HepG2 (cell line): ENCODE data around the gene GCN1. TPM values are rescaled to one million over a fixed set of nuclear protein-coding genes. Genes with fewer than 3 reads are reported as not detected.

Experiments
- BRCA1 ChIP-seq: sonication (generic); formaldehyde crosslinking; IDR thresholded peaks from 2 replicates; pipeline ENCODE4 v1.4.0; 2020; ENCODE audit warnings: missing genetic modification reagents
- DPF2 ChIP-seq: sonication (generic); formaldehyde crosslinking; IDR thresholded peaks from 2 replicates; pipeline ENCODE4 v1.4.0; 2020; ENCODE audit warnings: mild to moderate bottlenecking, low read depth, missing genetic modification reagents, borderline replicate concordance
- FOXM1 ChIP-seq: sonication (generic); formaldehyde crosslinking; IDR thresholded peaks from 2 replicates; pipeline ENCODE4 v1.5.0; 2020; ENCODE audit warnings: missing genetic modification reagents
- GTF2F1 ChIP-seq: fragments of 150-350 bp; IDR thresholded peaks from 2 replicates; pipeline ENCODE4 v1.6.1; 2014; ENCODE audit warnings: low read length
- GTF3A ChIP-seq: sonication (generic); formaldehyde crosslinking; conservative IDR thresholded peaks from 2 replicates; pipeline ENCODE4 v1.4.0; 2020; ENCODE audit warnings: mild to moderate bottlenecking, missing genetic modification reagents
- IRX3 ChIP-seq: sonication (generic); formaldehyde crosslinking; IDR thresholded peaks from 2 replicates; pipeline ENCODE4 v1.8.1; 2023; ENCODE audit warnings: mild to moderate bottlenecking, low read depth, missing genetic modification reagents, borderline replicate concordance
- MBNL3 ChIP-seq: fragments of 250-450 bp; sonication (Bioruptor Pico); conservative IDR thresholded peaks from 2 replicates; pipeline ENCODE4 v1.8.0; 2022; ENCODE audit warnings: mild to moderate bottlenecking, inconsistent platforms
- NFIB ChIP-seq: sonication (generic); formaldehyde crosslinking; IDR thresholded peaks from 2 replicates; pipeline ENCODE4 v1.9.0; 2021; ENCODE audit warnings: missing genetic modification reagents, mild to moderate bottlenecking, borderline replicate concordance
- NONO ChIP-seq, 2 experiments: fragments of 450-650 bp in 1 of 2; sonication (generic) in 1 of 2; formaldehyde crosslinking in 1 of 2; IDR thresholded peaks in 1 of 2; conservative IDR thresholded peaks in 1 of 2; 2 replicates each; pipeline versions ENCODE4 v1.6.1 to v1.8.0; 2017 to 2022; ENCODE audit warnings: mild to moderate bottlenecking in 1 of 2, missing genetic modification reagents in 1 of 2, moderate library complexity in 1 of 2
- ONECUT2 ChIP-seq: sonication (generic); formaldehyde crosslinking; IDR thresholded peaks from 2 replicates; pipeline ENCODE4 v1.4.0; 2020; ENCODE audit warnings: missing genetic modification reagents
- RBAK ChIP-seq: sonication (generic); formaldehyde crosslinking; IDR thresholded peaks from 2 replicates; pipeline ENCODE4 v1.5.1; 2020; ENCODE audit warnings: mild to moderate bottlenecking, missing genetic modification reagents
- RFXAP ChIP-seq: sonication (generic); formaldehyde crosslinking; IDR thresholded peaks from 2 replicates; pipeline ENCODE4 v1.4.0; 2020; ENCODE audit warnings: missing genetic modification reagents, borderline replicate concordance
- SUZ12 ChIP-seq: fragments of 150-350 bp; IDR thresholded peaks from 2 replicates; pipeline ENCODE4 v1.6.1; 2014; ENCODE audit warnings: low read depth, low read length
- ZMYM2 ChIP-seq: sonication (generic); formaldehyde crosslinking; IDR thresholded peaks from 2 replicates; pipeline ENCODE4 v1.8.0; 2022; ENCODE audit warnings: mild to moderate bottlenecking, missing genetic modification reagents
- ZNF20 ChIP-seq: sonication (generic); formaldehyde crosslinking; IDR thresholded peaks from 2 replicates; pipeline ENCODE4 v1.4.0; 2020; ENCODE audit warnings: mild to moderate bottlenecking, moderate library complexity, missing genetic modification reagents
- ZNF282 ChIP-seq: fragments of 450-650 bp; IDR thresholded peaks from 2 replicates; pipeline ENCODE4 v1.6.1; 2018; ENCODE audit not compliant: partially characterized antibody
- ZNF607 ChIP-seq: sonication (generic); formaldehyde crosslinking; IDR thresholded peaks from 2 replicates; pipeline ENCODE4 v1.5.1; 2020; ENCODE audit warnings: missing genetic modification reagents, mild to moderate bottlenecking, borderline replicate concordance
- ZNF777 ChIP-seq: sonication (generic); formaldehyde crosslinking; IDR thresholded peaks from 2 replicates; pipeline ENCODE4 v1.4.0; 2020; ENCODE audit warnings: missing genetic modification reagents
- ZNF891 ChIP-seq: sonication (generic); formaldehyde crosslinking; IDR thresholded peaks from 2 replicates; pipeline ENCODE4 v1.5.0; 2020; ENCODE audit warnings: mild to moderate bottlenecking, missing genetic modification reagents
- ZSCAN21 ChIP-seq: sonication (generic); formaldehyde crosslinking; IDR thresholded peaks from 2 replicates; pipeline ENCODE4 v1.8.0; 2022; ENCODE audit warnings: mild to moderate bottlenecking, missing genetic modification reagents, moderate library complexity, borderline replicate concordance
- polyA plus RNA-seq, 8 experiments: library from polyadenylated mRNA; depleted of rRNA in 3 of 8; stranded (reverse) in 7 of 8; unstranded in 1 of 8; fragments of >200 nt; fragmentation: Illumina TruSeq in 4 of 8; extraction: Trizol in 4 of 8; gene quantifications; 2 replicates each; pipeline versions ENCODE4 v1.2.1 to v1.2.3, GENCODE V29; 2011 to 2016; ENCODE audit warnings: low read depth in 4 of 8, missing spikeins in 1 of 8, mixed read lengths in 1 of 8; ENCODE audit not compliant: insufficient read depth in 1 of 8
- total RNA-seq, 5 experiments: library from RNA; depleted of rRNA; stranded (reverse); fragments of >200 nt; fragmentation: Illumina TruSeq; extraction: Trizol; gene quantifications; 2 replicates each; pipeline ENCODE4 v1.2.3, GENCODE V29; 2016; ENCODE audit warnings: low read depth in 1 of 5
- TF ChIP-seq, protein P1 (sequence below): sonication (generic); formaldehyde crosslinking; IDR thresholded peaks from 2 replicates; pipeline ENCODE4 v1.4.0; 2020; ENCODE audit warnings: missing genetic modification reagents
- TF ChIP-seq, protein P2 (sequence below): sonication (generic); formaldehyde crosslinking; IDR thresholded peaks from 2 replicates; pipeline ENCODE4 v1.9.0; 2021; ENCODE audit warnings: missing genetic modification reagents, mild to moderate bottlenecking, borderline replicate concordance
- TF ChIP-seq, protein P3 (sequence below): IDR thresholded peaks from 2 replicates; pipeline ENCODE4 v1.6.1; 2016; ENCODE audit warnings: mild to moderate bottlenecking

The GCN1 gene
- total and polyA plus RNA-seq, 2 of the 13 experiments (the other 11 are each of a cell fraction or from before 2014, with no cell fraction given) = 58.2 to 83.0 TPM

DNA sequence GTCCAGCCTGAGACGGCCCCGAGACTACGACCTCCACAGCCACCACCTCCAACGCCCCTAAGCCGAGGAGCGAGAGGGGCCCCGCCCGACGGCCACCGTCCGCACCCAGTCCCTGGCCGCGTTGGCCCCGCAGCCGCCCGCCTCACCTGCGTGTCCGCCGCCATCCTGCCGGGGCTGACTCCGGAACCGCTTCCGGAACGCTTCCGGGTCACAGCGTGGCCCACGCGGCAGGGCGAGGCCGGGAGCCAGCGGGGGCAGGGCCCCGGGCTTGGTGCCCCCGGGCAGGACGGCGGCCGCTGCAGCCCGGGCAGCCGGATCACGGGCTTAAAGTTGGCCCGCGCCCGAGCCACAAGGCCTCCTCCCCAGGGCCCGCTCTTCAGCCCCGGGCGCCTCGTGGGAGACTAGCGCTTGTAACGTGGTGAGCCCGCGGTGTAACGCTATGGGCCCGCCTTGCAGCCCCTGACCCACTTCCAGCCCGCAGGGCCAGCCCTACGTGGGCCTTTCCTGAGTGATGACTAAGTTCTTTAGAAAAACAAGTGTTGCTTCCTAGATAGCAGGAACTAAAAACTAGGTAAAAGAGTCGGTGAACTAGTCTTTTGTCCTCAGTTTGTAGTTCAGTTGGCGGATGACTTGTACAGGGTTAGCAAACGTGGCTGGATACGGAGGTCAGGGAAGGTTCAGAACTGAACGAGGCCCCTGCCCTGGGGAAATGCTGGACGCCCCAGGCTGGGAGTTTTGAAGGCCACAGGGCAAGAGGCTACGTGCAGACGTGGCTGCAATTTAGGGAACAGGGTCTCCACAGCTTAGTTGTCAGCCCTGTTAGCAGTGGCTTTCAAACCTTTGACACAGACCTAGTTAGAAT, at the start of gene GCN1 (continued):
- TF ChIP-seq, protein P1, sequence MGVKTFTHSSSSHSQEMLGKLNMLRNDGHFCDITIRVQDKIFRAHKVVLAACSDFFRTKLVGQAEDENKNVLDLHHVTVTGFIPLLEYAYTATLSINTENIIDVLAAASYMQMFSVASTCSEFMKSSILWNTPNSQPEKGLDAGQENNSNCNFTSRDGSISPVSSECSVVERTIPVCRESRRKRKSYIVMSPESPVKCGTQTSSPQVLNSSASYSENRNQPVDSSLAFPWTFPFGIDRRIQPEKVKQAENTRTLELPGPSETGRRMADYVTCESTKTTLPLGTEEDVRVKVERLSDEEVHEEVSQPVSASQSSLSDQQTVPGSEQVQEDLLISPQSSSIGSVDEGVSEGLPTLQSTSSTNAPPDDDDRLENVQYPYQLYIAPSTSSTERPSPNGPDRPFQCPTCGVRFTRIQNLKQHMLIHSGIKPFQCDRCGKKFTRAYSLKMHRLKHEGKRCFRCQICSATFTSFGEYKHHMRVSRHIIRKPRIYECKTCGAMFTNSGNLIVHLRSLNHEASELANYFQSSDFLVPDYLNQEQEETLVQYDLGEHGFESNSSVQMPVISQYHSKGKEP (CRISPR knock-in tag) = peak; percentile 28; the same call in 1 of the 2 replicates
- TF ChIP-seq DPF2 (CRISPR knock-in tag) (no peak), ZNF607 (peak; percentile 77), ZMYM2 (CRISPR knock-in tag) (no peak), IRX3 (CRISPR knock-in tag) (peak; percentile 95), NONO (IDR thresholded peaks at IDR 0.05) (no peak), NONO (CRISPR knock-in tag; conservative IDR thresholded peaks at IDR 0.05) (peak; percentile 96), FOXM1 (CRISPR knock-in tag) (no peak), RFXAP (CRISPR knock-in tag) (peak; percentile 69), GTF2F1 (no peak), GTF3A (CRISPR knock-in tag) (no peak; the same call in 1 of the 2 replicates), SUZ12 (no peak), NFIB (CRISPR knock-in tag) (no peak), ZNF777 (CRISPR knock-in tag) (peak; percentile 66; the same call in 1 of the 2 replicates), ZNF20 (CRISPR knock-in tag) (peak; percentile 50; the same call in 1 of the 2 replicates), ZNF891 (CRISPR knock-in tag) (peak; percentile 98), RBAK (no peak), ZSCAN21 (CRISPR knock-in tag) (peak; percentile 89), ONECUT2 (CRISPR knock-in tag) (no peak), MBNL3 (CRISPR knock-in tag) (no peak), BRCA1 (CRISPR knock-in tag) (no peak; the same call in 1 of the 2 replicates), ZNF282 (no peak)
- TF ChIP-seq, protein P2, sequence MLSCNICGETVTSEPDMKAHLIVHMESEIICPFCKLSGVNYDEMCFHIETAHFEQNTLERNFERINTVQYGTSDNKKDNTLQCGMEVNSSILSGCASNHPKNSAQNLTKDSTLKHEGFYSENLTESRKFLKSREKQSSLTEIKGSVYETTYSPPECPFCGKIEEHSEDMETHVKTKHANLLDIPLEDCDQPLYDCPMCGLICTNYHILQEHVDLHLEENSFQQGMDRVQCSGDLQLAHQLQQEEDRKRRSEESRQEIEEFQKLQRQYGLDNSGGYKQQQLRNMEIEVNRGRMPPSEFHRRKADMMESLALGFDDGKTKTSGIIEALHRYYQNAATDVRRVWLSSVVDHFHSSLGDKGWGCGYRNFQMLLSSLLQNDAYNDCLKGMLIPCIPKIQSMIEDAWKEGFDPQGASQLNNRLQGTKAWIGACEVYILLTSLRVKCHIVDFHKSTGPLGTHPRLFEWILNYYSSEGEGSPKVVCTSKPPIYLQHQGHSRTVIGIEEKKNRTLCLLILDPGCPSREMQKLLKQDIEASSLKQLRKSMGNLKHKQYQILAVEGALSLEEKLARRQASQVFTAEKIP (CRISPR knock-in tag) = no peak
- TF ChIP-seq, protein P3, sequence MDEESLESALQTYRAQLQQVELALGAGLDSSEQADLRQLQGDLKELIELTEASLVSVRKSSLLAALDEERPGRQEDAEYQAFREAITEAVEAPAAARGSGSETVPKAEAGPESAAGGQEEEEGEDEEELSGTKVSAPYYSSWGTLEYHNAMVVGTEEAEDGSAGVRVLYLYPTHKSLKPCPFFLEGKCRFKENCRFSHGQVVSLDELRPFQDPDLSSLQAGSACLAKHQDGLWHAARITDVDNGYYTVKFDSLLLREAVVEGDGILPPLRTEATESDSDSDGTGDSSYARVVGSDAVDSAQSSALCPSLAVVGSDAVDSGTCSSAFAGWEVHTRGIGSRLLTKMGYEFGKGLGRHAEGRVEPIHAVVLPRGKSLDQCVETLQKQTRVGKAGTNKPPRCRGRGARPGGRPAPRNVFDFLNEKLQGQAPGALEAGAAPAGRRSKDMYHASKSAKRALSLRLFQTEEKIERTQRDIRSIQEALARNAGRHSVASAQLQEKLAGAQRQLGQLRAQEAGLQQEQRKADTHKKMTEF (CRISPR knock-in tag) = peak; percentile 82; the same call in 1 of the 2 replicates
